Right forelimb (tissue), 1 donor: ENCODE measurements around the gene TMEM170A.
"Not testable (repeated sequence)": the region's sequence is repeated elsewhere in the genome, so short reads cannot be mapped to it uniquely, and the experiment has no call there.

Experiments used
- DNase-seq: peaks from one replicate; pipeline ENCODE4 v3.0.0-alpha.2; 2018

The TMEM170A gene

DNA sequence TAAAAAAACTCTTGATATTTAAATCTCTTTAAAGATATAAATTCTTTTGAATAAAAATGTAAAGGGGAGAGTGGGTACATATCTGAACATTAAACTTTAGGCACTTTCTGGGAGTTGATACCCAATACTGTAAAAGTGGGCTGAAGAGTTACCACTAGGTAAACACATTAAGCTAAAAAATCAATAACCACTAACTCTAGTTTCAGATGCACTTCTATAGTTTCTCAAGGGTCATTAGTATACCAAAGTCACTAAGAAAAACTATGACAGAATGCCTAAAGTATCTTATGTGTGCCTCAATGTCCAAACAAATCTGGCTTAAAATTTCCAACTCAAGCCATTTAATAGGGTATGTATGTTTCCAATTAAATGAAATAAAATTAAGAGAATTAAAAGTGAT lies 18.1 kb downstream of the TMEM170A start:
- DNase-seq: no peak

- DNase-seq: no peak
Measured at GRCh38 chr16:75445298-75445697, 19.2 kb downstream of the TMEM170A start.

- DNase-seq: no peak
Measured at GRCh38 chr16:75443298-75443697, 21.2 kb downstream of the TMEM170A start.

DNA sequence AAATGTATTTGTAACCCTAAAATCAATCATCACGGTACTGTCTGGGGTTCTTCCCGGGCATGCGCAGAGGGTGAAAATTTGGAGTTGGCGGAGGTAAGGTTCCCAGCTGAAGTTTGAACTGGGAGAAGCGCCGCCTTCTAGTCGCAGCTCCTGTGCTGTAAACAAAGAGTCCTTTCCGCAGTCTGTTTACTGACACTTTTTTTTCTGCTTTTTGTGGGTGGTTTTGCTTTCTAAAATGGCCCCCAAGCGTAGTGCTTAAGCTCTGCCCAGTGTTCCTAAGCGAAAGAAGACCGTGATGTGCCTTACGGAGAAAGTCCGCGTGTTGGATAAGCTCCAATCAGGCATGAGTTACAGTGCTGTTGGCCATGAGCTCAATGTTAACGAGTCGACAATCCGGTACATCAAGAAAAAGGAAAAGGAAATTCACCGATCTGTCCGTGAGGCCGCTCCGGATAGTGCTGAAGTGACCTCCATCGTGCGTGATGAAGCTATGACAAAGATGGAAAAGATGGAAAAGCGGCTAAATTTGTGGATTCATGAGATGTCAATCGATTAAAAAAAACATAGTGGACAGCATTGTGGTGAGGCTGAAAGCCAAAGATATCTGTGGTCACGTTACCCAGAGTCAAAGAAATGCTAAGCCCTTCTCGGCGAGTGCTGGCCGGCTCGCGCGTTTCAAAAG lies 30.6 kb downstream of the TMEM170A start:
- peak; percentile 87 for DNase-seq

DNA sequence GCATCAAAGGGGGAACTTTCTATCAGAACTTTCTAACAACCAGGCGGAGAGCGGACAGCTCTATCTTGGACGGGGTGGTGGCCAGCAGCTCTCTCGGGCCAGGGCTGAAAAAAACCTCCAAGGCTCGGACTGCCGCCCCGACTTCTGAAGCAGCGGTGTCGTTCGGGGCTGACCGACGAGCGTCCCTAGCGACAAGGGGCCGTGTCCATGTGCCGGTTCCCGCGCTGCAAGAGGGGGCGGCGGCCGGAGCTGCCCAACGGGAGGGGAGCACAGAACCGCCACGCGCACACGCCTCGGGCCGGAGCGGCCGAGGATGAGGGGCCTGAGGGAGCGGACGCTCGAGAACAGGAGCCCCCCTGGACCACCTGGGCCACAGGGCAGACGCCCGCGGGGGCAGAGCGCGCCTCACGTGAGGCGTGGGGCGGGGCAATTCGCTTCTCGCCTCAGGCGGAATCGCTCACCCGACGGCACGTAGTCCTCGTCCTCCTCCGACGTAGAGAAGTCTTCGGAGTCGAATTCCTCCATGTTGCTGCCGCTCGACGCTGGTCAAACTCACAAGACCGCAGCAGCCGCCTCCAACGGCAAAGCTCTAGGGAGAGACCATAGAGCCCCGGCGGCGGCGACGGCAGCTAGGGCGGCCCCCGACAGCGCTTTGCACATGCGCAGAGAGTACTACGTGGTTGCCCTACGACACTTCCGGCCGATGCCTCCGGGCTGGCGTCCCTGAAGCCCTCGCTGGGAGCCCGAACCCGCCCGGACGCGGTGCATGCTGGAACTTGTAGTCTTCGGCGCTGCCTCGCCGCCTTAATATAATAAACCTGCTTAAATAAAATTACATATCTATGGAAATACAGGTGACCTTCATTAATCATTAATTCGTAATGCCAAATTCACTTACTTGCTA lies 31.4 kb downstream of the TMEM170A start, which contains the start of gene CFDP1:
TSS of gene CFDP1 (minus strand) at position 676 of the 904 bp plus-strand sequence. CDS start at position 525, 151 bp downstream.
- DNase-seq: peak; percentile 97

GRCh38 chr16:75429621-75430403 lies 34.7 kb downstream of the TMEM170A start:
- DNase-seq: no peak

DNA sequence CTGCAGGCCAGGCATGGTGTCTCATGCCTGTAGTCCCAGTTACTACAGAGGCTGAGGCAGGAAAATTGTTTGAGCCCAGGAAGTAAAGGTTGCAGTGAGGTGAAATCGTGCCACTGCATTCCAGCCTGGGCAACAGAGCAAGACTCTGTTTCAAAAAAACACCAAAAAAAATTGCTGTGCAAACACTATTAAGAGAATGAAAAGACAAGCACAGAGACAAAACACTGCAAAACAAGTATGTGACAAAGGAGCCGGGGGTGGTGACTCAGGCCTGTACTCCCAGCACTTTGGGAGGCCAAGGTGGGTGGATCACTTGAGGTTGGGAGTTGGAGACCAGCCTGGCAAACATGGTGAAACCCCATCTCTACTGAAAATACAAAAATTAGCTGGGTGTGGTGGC lies 38.0 kb downstream of the TMEM170A start:
- not testable (repeated sequence) for DNase-seq

- DNase-seq: not testable (repeated sequence)
Measured at GRCh38 chr16:75424105-75424762, 40.3 kb downstream of the TMEM170A start.

GRCh38 chr16:75423723-75424104 lies 40.8 kb downstream of the TMEM170A start:
- no peak for DNase-seq

- DNase-seq: no peak
Measured at GRCh38 chr16:75421820-75422126, 42.7 kb downstream of the TMEM170A start.

DNA sequence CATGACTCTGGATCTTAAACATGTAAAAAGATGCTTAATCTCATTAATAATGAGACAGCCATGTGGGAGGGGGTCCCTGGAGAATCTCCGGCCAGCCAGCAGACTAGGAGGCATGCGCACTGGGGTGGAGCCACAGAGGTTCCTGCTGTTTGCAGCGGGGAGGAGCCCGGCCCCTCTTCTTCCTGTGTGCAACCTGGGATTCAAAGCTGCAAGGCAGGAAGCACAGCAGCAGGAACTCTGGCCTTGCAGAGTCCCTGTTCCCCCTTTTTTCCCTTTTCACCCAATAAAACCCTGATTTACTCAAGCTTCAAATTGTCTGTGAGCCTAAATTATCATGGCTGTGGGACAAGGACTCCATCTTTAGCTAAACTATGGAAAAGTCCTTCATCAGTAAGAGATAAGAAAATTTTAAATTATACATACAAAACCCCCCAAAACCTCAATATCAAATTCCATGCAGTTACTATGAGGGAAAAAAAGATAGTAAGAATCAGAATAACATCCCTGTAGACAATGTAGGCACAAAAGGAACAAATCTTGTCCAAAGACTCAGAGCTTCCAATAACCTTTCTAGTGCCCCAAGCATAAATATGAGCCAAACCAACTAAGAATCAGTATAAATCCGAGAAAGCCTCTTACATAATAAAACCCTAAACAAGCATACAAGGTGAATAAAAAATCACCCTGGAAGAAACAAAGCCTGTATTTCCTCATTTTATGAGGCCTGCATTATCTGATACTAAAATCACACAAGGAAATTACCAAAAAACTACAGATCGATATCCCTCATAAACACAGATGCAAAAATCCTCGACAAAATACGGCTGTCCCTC lies 43.3 kb downstream of the TMEM170A start:
- DNase-seq: peak; percentile 68

DNA sequence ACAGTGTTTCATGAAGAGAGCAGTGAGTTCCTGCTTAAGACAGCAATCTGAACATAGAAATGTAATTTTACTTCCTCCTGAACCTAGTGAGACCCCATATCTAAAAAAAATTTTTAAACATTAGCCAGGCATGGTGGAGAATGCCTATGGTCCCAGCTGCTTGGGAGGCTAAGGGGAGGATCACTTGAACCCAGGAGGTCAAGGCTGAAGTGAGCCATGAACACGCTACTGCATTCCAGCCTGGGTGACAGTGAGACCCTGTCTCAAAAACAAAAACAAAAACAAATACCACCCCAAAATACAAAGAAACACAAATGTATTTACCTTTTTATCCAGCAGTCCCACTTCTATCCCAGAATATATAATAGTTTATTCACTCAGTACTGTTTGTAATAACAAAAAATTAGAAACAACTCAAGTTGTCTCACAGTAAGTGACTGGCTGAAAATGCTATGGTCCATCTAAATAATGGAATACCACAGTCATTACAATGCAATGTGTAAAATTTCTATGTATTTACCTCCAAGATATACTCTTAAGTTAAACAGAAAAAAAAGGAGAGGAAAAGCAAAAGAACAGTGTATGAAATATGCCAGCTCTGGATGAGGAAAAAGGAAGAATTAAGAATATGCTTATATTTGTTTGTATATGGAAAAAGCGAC lies 47.5 kb downstream of the TMEM170A start:
- DNase-seq: no peak

- no peak for DNase-seq
Measured at GRCh38 chr16:75415169-75415905, 49.2 kb downstream of the TMEM170A start.

DNA sequence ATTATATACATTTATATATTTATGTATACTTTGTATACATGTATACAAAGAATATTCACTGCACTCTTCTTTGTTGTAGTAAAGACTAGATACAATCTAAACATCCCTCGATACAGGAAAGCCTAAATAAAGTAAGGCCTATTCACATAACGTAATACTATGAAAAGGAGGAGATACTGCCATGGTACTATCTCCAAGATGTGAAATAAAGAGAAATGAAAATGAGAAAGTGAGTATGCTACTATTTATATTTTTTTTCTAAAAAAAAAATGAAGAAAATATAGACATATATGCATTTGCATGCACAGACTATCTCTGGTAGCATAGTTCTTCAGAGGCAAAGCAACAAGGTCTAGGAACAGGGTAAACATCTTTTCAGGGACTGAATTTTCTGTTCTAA lies 50.5 kb downstream of the TMEM170A start:
- DNase-seq: no peak

DNA sequence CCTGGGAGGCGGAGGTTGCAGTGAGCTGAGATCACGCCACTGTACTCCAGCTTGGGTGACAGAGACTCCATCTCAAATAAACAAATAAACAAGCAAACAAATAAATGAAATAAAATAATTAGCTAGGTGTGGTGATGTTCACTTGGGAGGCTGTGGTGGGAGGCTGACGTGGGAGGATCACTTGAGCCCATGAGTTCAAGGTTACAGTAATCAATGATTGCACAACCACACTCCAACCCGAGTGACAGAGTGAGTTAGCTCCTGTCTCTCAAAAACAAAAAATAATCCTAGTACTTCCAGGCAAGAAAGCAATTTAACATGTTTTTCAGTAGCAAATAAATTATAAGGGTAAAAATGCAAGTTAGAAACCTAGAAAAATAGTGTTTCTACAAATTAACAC lies 57.5 kb downstream of the TMEM170A start:
- no peak for DNase-seq

GRCh38 chr16:75402821-75403475 lies 61.5 kb downstream of the TMEM170A start:
- DNase-seq: no peak

- DNase-seq: no peak
Measured at GRCh38 chr16:75402159-75402820, 62.2 kb downstream of the TMEM170A start.

DNA sequence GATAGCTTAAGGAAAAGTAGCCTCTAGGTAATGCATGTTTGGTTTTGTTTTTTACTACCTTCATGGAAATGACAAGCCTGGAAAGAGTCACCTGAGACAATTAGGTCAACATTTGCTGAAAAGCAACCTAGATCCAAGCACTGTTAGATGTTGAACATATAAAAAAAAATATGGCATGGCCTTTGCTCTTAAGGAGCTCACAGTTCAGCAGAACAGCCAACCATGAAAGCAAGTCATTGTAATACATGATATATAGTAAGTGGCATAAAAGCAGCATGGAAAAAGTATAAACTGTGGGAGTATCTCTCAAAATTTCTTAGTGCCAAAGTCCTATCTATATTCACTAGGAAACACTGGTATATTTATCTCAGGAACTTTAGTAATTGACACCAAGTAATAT lies 62.8 kb downstream of the TMEM170A start:
- DNase-seq: no peak

- DNase-seq: no peak
Measured at GRCh38 chr16:75398333-75398732, 66.2 kb downstream of the TMEM170A start.
